GM19463 (cell line): Measurements from ENCODE around the gene OCSTAMP.

Source experiments
- ATAC-seq: cut with Tn5 transposase; IDR thresholded peaks from one replicate; pipeline ENCODE4 v1.9.1; 2021; ENCODE audit warnings: mild to moderate bottlenecking, moderate library complexity; ENCODE audit not compliant: unreplicated experiment

Gene OCSTAMP

GRCh38 chr20:46520976-46521579 is 29.4 kb downstream of the OCSTAMP start:
- no peak for ATAC-seq

- no peak for ATAC-seq
These were observed 29.9 kb downstream of the OCSTAMP start for GRCh38 chr20:46520540-46520939.

GRCh38 chr20:46519471-46520068 is 30.9 kb downstream of the OCSTAMP start:
- ATAC-seq = no peak

GRCh38 chr20:46512943-46513844 is 37.3 kb downstream of the OCSTAMP start, which contains the start of gene ZNF334:
TSS of gene ZNF334 (minus strand) at chr20:46513559. CDS start at chr20:46512102, 1,457 bp downstream.
- ATAC-seq = no peak

GRCh38 chr20:46509523-46509922 is 40.9 kb downstream of the OCSTAMP start:
- ATAC-seq = no peak

- no peak for ATAC-seq
These were observed 42.6 kb downstream of the OCSTAMP start for GRCh38 chr20:46507760-46508407.

GRCh38 chr20:46505506-46505905 is 44.9 kb downstream of the OCSTAMP start:
- no peak for ATAC-seq

GRCh38 chr20:46501961-46502360 is 48.5 kb downstream of the OCSTAMP start:
- no peak for ATAC-seq

- no peak for ATAC-seq
These were observed 49.0 kb downstream of the OCSTAMP start for GRCh38 chr20:46501337-46501942.

- no peak for ATAC-seq
These were observed 56.4 kb downstream of the OCSTAMP start for GRCh38 chr20:46494077-46494476.

GRCh38 chr20:46491354-46491753 is 59.1 kb downstream of the OCSTAMP start:
- no peak for ATAC-seq
